Spleen (tissue), 11 donors: ENCODE measurements around the gene FAM124B. TPM values are rescaled to one million over a fixed set of nuclear protein-coding genes. Genes with fewer than 3 reads are reported as not detected.
A peak's percentile ranks its signal among the peaks of the same experiment; 100 is the strongest.

Experiments
- DNase-seq: peaks from one replicate; pipeline ENCODE4 v3.0.0-alpha.2; 2020
- H3K27ac ChIP-seq, 8 donors: fragments of 200-600 bp; sonication (generic) in 7 of 8; 1 replicate in 4 of 8; 2 replicates in 4 of 8; pipeline versions ENCODE4 v1.5.0 to v1.8.0; 2016 to 2021; ENCODE audit warnings: inconsistent platforms in 4 of 8, mild to moderate bottlenecking in 4 of 8, moderate library complexity in 1 of 8
- H3K27me3 ChIP-seq, 7 donors: fragments of 200-600 bp; sonication (generic) in 6 of 7; replicated peaks in 1 of 7; 1 replicate in 4 of 7; 2 replicates in 3 of 7; pipeline versions ENCODE4 v1.5.0 to v1.8.0; 2016 to 2021; ENCODE audit warnings: inconsistent platforms in 3 of 7, mild to moderate bottlenecking in 1 of 7
- H3K36me3 ChIP-seq, 6 donors: fragments of 200-600 bp; sonication (generic) in 5 of 6; 1 replicate in 4 of 6; 2 replicates in 2 of 6; pipeline versions ENCODE4 v1.5.0 to v1.8.0; 2016 to 2021; ENCODE audit warnings: inconsistent platforms in 2 of 6
- H3K4me1 ChIP-seq, 6 donors: fragments of 200-600 bp; sonication (generic) in 5 of 6; 1 replicate in 3 of 6; 2 replicates in 3 of 6; pipeline versions ENCODE4 v1.5.0 to v1.8.0; 2016 to 2021; ENCODE audit warnings: inconsistent platforms in 3 of 6
- H3K4me3 ChIP-seq, 8 donors: fragments of 200-600 bp; sonication (generic) in 7 of 8; 1 replicate in 4 of 8; 2 replicates in 4 of 8; pipeline versions ENCODE4 v1.5.0 to v1.8.0; 2016 to 2021; ENCODE audit warnings: inconsistent platforms in 4 of 8, mild to moderate bottlenecking in 4 of 8, moderate library complexity in 2 of 8
- H3K9me3 ChIP-seq, 8 donors: fragments of 200-600 bp; sonication (generic) in 7 of 8; 1 replicate in 4 of 8; 2 replicates in 4 of 8; pipeline versions ENCODE4 v1.5.0 to v1.8.0; 2016 to 2021; ENCODE audit warnings: inconsistent platforms in 4 of 8
- CTCF ChIP-seq, 11 experiments: fragments of 200-600 bp in 7 of 11; fragments of 450-650 bp in 4 of 11; sonication (generic) in 4 of 11; IDR thresholded peaks in 8 of 11; conservative IDR thresholded peaks in 3 of 11; 1 replicate in 7 of 11; 2 replicates in 4 of 11; pipeline versions ENCODE4 v1.4.0 to v1.8.0; 2016 to 2021; ENCODE audit warnings: antibody characterized with exemption in 11 of 11, inconsistent platforms in 4 of 11, mild to moderate bottlenecking in 1 of 11
- POLR2A ChIP-seq, 3 donors: fragments of 450-650 bp; IDR thresholded peaks; one replicate each; pipeline ENCODE4 v1.5.1; 2017; ENCODE audit warnings: antibody characterized with exemption in 3 of 3, mild to moderate bottlenecking in 1 of 3
- POLR2AphosphoS5 ChIP-seq, 3 donors: sonication (generic); formaldehyde crosslinking; IDR thresholded peaks; one replicate each; pipeline ENCODE4 v1.5.1; 2017; ENCODE audit warnings: antibody characterized with exemption in 3 of 3
- WGBS, 5 donors: extraction: QIAGEN DNeasy Blood & Tissue Kit in 3 of 5; methylation state at CpG; one replicate each; pipeline versions ENCODE4 v1.1.5 to v1.1.7; 2013 to 2018; 5-methylcytosine and 5-hydroxymethylcytosine counted together
- intact Hi-C: fragments of 100-400 bp; cut with DNase I; formaldehyde crosslinking; loops from one replicate; pipeline ENCODE4 v1.15.0; 2023; ENCODE audit warnings: low total_unique reads
- polyA plus RNA-seq, 3 donors: library from polyadenylated mRNA; stranded (reverse); fragments of 200-250 nt; gene quantifications; one replicate each; pipeline ENCODE4 v1.2.1, GENCODE V29; 2013
- total RNA-seq, 7 donors: library from RNA; depleted of rRNA in 3 of 7; stranded (reverse); fragments of >200 nt in 3 of 7; fragmentation: NEBNext Ultra II Directional in 4 of 7; extraction: Animal tissue kit (Norgen Biotek cat#: 25700) in 4 of 7; gene quantifications; one replicate each; pipeline versions ENCODE4 v1.1.0 to v1.2.1, GENCODE V29; 2016 to 2021
- donor health status: healthy with polysubstance abuse.
- donor health status: DM: no; HTN: no; CAD: no; lungs with moderate emphysema.
- donor health status: DM: no; HTN: no; CAD: no.
- donor health status: Bipolar disorder and iron deficiency.
- donor health status: healthy.
- donor health status: DM: no; HTN: no; CAD: no.
- donor health status: DM: yes; HTN: yes; CAD: no.

Gene FAM124B
- total and polyA plus RNA-seq, 10 donors = 0.30 to 2.8 (median 0.86) TPM

DNA sequence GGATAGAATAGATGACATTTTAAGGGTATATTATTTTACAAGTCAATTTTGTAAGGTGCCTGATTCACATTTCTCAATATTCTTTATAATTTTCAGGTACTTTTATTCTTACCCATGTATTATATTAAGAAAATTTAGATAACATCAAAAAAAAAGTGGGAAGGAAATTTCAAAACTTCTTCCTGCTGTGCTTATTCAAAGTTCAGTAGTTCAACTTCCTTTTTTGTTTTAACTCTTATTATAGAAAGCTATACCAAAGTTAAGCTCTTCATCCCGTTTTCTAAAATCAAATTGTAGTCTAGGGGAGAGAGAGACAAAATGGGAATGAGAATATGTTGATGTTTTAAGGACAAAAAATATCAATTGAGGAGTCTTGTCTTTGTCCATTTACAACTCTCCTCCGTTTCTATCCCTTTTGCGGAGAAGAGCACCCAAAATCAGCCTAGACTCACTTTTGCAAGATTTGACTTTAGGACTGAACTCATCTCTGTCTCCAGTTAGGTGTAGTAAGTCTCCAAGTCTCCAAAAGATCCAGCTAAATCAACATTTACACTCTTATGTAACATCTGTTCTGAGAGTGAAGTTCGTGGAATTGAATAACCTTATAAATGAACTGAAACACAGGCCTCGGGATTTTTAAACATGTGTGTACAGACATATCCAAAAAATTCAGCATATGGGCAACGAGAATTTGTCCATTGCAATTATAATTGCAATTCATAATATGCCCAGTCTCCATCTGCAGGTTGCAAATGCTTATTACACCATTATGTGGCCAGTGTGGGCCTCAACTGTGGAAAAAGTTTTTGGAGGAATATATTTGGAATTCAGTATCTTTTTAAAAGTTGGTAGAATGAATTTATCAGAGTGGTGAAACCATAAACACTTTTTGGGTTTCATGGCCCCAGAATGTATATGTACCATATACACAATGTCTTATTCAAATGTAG, 23.9 kb downstream of the FAM124B start:
- no peak for DNase-seq
- Histone ChIP-seq H3K4me3 (no peak overlapping the region), H3K36me3 (no peaks in the 10 kb centered on the region), H3K9me3 (no peaks in the 10 kb centered on the region), H3K27me3 (no peaks in the 10 kb centered on the region), H3K27ac (peak overlapping the region in 4 of 8 donors; percentile 42 to 68 (median 45)), H3K4me1 (peaks cover 0 to 24% (median 13%) of the 10 kb centered on the region in 6 donors)
- intact Hi-C loops = no loop called here
- no peak for TF ChIP-seq CTCF (IDR thresholded peaks at IDR 0.05 in 8 of 11, conservative IDR thresholded peaks at IDR 0.05 in 3 of 11)
- no peak for TF ChIP-seq POLR2A (IDR thresholded peaks at IDR 0.05)
- TF ChIP-seq POLR2AphosphoS5 (IDR thresholded peaks at IDR 0.05) = no peak
- 55 to 72% (median 63%) methylated on average over 6 of the region's 6 CpGs for WGBS, 5 donors

GRCh38 chr2:224372641-224373040, 29.3 kb downstream of the FAM124B start:
- Histone ChIP-seq H3K36me3 (no peaks in the 10 kb centered on the region), H3K4me3 (no peak overlapping the region), H3K27ac (no peak overlapping the region), H3K27me3 (no peaks in the 10 kb centered on the region), H3K4me1 (peaks cover 0 to 16% (median 5%) of the 10 kb centered on the region in 6 donors), H3K9me3 (no peaks in the 10 kb centered on the region)
- intact Hi-C loops = no loop called here
- TF ChIP-seq POLR2AphosphoS5 (IDR thresholded peaks at IDR 0.05) (no peak), CTCF (IDR thresholded peaks at IDR 0.05 in 8 of 11, conservative IDR thresholded peaks at IDR 0.05 in 3 of 11) (no peak), POLR2A (IDR thresholded peaks at IDR 0.05) (no peak)
- 87 to 94% (median 91%) methylated on average over 6 of the region's 6 CpGs for WGBS, 5 donors
- DNase-seq = no peak

- no peak for DNase-seq
- no peaks in the 10 kb centered on the region for H3K36me3 ChIP-seq
- 54 to 62% (median 60%) methylated on average over 7 of the region's 7 CpGs for WGBS, 5 donors
- H3K4me1 ChIP-seq = peaks cover 0 to 7% (median 0%) of the 10 kb centered on the region in 6 donors
- H3K27ac ChIP-seq = no peak overlapping the region
- no peaks in the 10 kb centered on the region for H3K27me3 ChIP-seq
- TF ChIP-seq CTCF (IDR thresholded peaks at IDR 0.05 in 8 of 11, conservative IDR thresholded peaks at IDR 0.05 in 3 of 11) = peak in 10 of 11 experiments; percentile 25 to 73 (median 54)
- no peak for TF ChIP-seq POLR2AphosphoS5 (IDR thresholded peaks at IDR 0.05)
- no peak for TF ChIP-seq POLR2A (IDR thresholded peaks at IDR 0.05)
- H3K9me3 ChIP-seq = no peaks in the 10 kb centered on the region
- intact Hi-C loops = no loop called here
- no peak overlapping the region for H3K4me3 ChIP-seq
Measured at GRCh38 chr2:224369028-224369632, 32.8 kb downstream of the FAM124B start.
